HEK293 (cell line): ENCODE measurements around the gene TLE2.

Experiments
- CTCF ChIA-PET: fragments of 350-600 bp; formaldehyde crosslinking; extraction: SDS; loops from one replicate; lab custom pipeline; 2021; ENCODE audit warnings: antibody characterized with exemption; lab: Yijun Ruan, JAX
- POLR2A ChIA-PET: fragments of 300-600 bp; formaldehyde crosslinking; extraction: SDS; loops from one replicate; lab custom pipeline; 2020; ENCODE audit warnings: antibody characterized with exemption, inconsistent platforms; lab: Yijun Ruan, JAX
- H3K27ac ChIP-seq: fragments of 200-500 bp; sonication (Bioruptor generic); 2 replicates; pipeline ENCODE4 v1.5.1; 2014; ENCODE audit warnings: low read depth, low read length, control low read depth, inconsistent platforms; ENCODE audit errors: extremely low read depth
- H3K36me3 ChIP-seq, 2 experiments: fragments of 200-500 bp in 1 of 2; sonication (Bioruptor generic) in 1 of 2; 1 replicate in 1 of 2; 2 replicates in 1 of 2; pipeline ENCODE4 v1.5.1; 2014 to 2017; ENCODE audit warnings: inconsistent platforms in 2 of 2, low read length in 2 of 2; ENCODE audit not compliant: control insufficient read depth in 2 of 2, insufficient read depth in 1 of 2
- H3K4me1 ChIP-seq: fragments of 200-500 bp; sonication (Bioruptor generic); 2 replicates; pipeline ENCODE4 v1.5.1; 2014; ENCODE audit warnings: mild to moderate bottlenecking, low read length, inconsistent platforms; ENCODE audit not compliant: control insufficient read depth, insufficient read depth
- H3K4me3 ChIP-seq: 2 replicates; pipeline ENCODE4 v1.5.1; 2011; ENCODE audit warnings: low read depth, mild to moderate bottlenecking, control low read depth, low read length, moderate library complexity
- H3K9me3 ChIP-seq: fragments of 200-500 bp; sonication (Bioruptor generic); 2 replicates; pipeline ENCODE4 v1.5.1; 2014; ENCODE audit warnings: low read depth, low read length, inconsistent platforms; ENCODE audit not compliant: control insufficient read depth, insufficient read depth
- BCL6B ChIP-seq: fragments of 450-650 bp; formaldehyde crosslinking; IDR thresholded peaks from 2 replicates; pipeline ENCODE4 v1.5.1; 2017; ENCODE audit warnings: missing biosample characterization, missing genetic modification characterization
- EGR2 ChIP-seq: fragments of 450-650 bp; formaldehyde crosslinking; IDR thresholded peaks from 2 replicates; pipeline ENCODE4 v1.5.1; 2016; ENCODE audit warnings: low read depth, missing biosample characterization, missing genetic modification characterization
- GLIS1 ChIP-seq: fragments of 450-650 bp; formaldehyde crosslinking; IDR thresholded peaks from 2 replicates; pipeline ENCODE4 v1.5.1; 2016; ENCODE audit warnings: missing biosample characterization, missing genetic modification characterization
- PATZ1 ChIP-seq: fragments of 450-650 bp; formaldehyde crosslinking; IDR thresholded peaks from 2 replicates; pipeline ENCODE4 v1.5.1; 2016; ENCODE audit warnings: missing biosample characterization, missing genetic modification characterization
- TRIM28 ChIP-seq: IDR thresholded peaks from 2 replicates; pipeline ENCODE4 v1.6.1; 2011; ENCODE audit warnings: low read length, control low read depth, borderline replicate concordance
- YY2 ChIP-seq: fragments of 450-650 bp; formaldehyde crosslinking; IDR thresholded peaks from 2 replicates; pipeline ENCODE4 v1.5.1; 2016; ENCODE audit warnings: missing biosample characterization, missing genetic modification characterization
- ZBTB21 ChIP-seq: fragments of 450-650 bp; formaldehyde crosslinking; IDR thresholded peaks from 2 replicates; pipeline ENCODE4 v1.5.1; 2017; ENCODE audit warnings: missing biosample characterization, missing genetic modification characterization
- ZBTB8A ChIP-seq: fragments of 450-650 bp; formaldehyde crosslinking; IDR thresholded peaks from 2 replicates; pipeline ENCODE4 v1.5.1; 2016; ENCODE audit warnings: missing biosample characterization, missing genetic modification characterization
- ZEB2 ChIP-seq: fragments of 450-650 bp; formaldehyde crosslinking; IDR thresholded peaks from 2 replicates; pipeline ENCODE4 v1.5.1; 2016; ENCODE audit warnings: missing biosample characterization, missing genetic modification characterization
- ZFHX2 ChIP-seq: fragments of 450-650 bp; formaldehyde crosslinking; conservative IDR thresholded peaks from 2 replicates; pipeline ENCODE4 v1.5.1; 2016; ENCODE audit warnings: missing biosample characterization, missing genetic modification characterization
- ZFP37 ChIP-seq: fragments of 450-650 bp; formaldehyde crosslinking; IDR thresholded peaks from 2 replicates; pipeline ENCODE4 v1.5.1; 2016; ENCODE audit warnings: missing biosample characterization, missing genetic modification characterization
- ZIC2 ChIP-seq: fragments of 450-650 bp; formaldehyde crosslinking; IDR thresholded peaks from 2 replicates; pipeline ENCODE4 v1.5.1; 2016; ENCODE audit warnings: missing biosample characterization, missing genetic modification characterization
- ZNF140 ChIP-seq: fragments of 450-650 bp; formaldehyde crosslinking; IDR thresholded peaks from 2 replicates; pipeline ENCODE4 v1.5.1; 2016; ENCODE audit warnings: missing biosample characterization, missing genetic modification characterization
- ZNF214 ChIP-seq: fragments of 450-650 bp; formaldehyde crosslinking; IDR thresholded peaks from 2 replicates; pipeline ENCODE4 v1.5.1; 2017; ENCODE audit warnings: missing biosample characterization, mild to moderate bottlenecking, missing genetic modification characterization, borderline replicate concordance
- ZNF335 ChIP-seq: fragments of 450-650 bp; formaldehyde crosslinking; conservative IDR thresholded peaks from 2 replicates; pipeline ENCODE4 v1.5.1; 2016; ENCODE audit warnings: missing biosample characterization, missing genetic modification characterization
- ZNF37A ChIP-seq: fragments of 450-650 bp; IDR thresholded peaks from 2 replicates; pipeline ENCODE4 v1.5.1; 2018; ENCODE audit warnings: missing biosample characterization, missing genetic modification characterization
- ZNF561 ChIP-seq: fragments of 450-650 bp; IDR thresholded peaks from 2 replicates; pipeline ENCODE4 v1.5.1; 2018; ENCODE audit warnings: missing biosample characterization, missing genetic modification characterization, borderline replicate concordance
- ZNF571 ChIP-seq: fragments of 450-650 bp; formaldehyde crosslinking; IDR thresholded peaks from 2 replicates; pipeline ENCODE4 v1.5.0; 2017; ENCODE audit warnings: missing biosample characterization, missing genetic modification characterization
- ZNF585B ChIP-seq: fragments of 450-650 bp; formaldehyde crosslinking; IDR thresholded peaks from 2 replicates; pipeline ENCODE4 v1.5.1; 2016; ENCODE audit warnings: missing biosample characterization, missing genetic modification characterization
- ZNF626 ChIP-seq: fragments of 450-650 bp; sonication (Bioruptor Pico); formaldehyde crosslinking; IDR thresholded peaks from 2 replicates; pipeline ENCODE4 v1.5.1; 2018; ENCODE audit warnings: missing biosample characterization, missing genetic modification characterization, inconsistent platforms
- ZNF629 ChIP-seq: fragments of 450-650 bp; formaldehyde crosslinking; IDR thresholded peaks from 2 replicates; pipeline ENCODE4 v1.5.1; 2017; ENCODE audit warnings: missing biosample characterization, missing genetic modification characterization
- ZNF654 ChIP-seq: fragments of 450-650 bp; formaldehyde crosslinking; IDR thresholded peaks from 2 replicates; pipeline ENCODE4 v1.5.1; 2016; ENCODE audit warnings: low read depth, missing biosample characterization, missing genetic modification characterization
- ZNF660 ChIP-seq: fragments of 450-650 bp; IDR thresholded peaks from 2 replicates; pipeline ENCODE4 v1.5.1; 2018; ENCODE audit warnings: missing biosample characterization, mild to moderate bottlenecking, missing genetic modification characterization
- ZNF747 ChIP-seq: fragments of 450-650 bp; formaldehyde crosslinking; IDR thresholded peaks from 2 replicates; pipeline ENCODE4 v1.5.1; 2016; ENCODE audit warnings: missing biosample characterization, missing genetic modification characterization
- ZNF776 ChIP-seq: fragments of 450-650 bp; formaldehyde crosslinking; IDR thresholded peaks from 2 replicates; pipeline ENCODE4 v1.5.0; 2017; ENCODE audit warnings: missing biosample characterization, missing genetic modification characterization, borderline replicate concordance
- ZNF777 ChIP-seq: fragments of 450-650 bp; formaldehyde crosslinking; IDR thresholded peaks from 2 replicates; pipeline ENCODE4 v1.5.1; 2017; ENCODE audit warnings: missing biosample characterization, missing genetic modification characterization, borderline replicate concordance
- ZSCAN4 ChIP-seq: fragments of 450-650 bp; formaldehyde crosslinking; IDR thresholded peaks from 2 replicates; pipeline ENCODE4 v1.5.1; 2017; ENCODE audit warnings: missing biosample characterization, missing genetic modification characterization
- TF ChIP-seq, protein P1 (sequence below): fragments of 450-650 bp; formaldehyde crosslinking; IDR thresholded peaks from 2 replicates; pipeline ENCODE4 v1.5.1; 2017; ENCODE audit warnings: missing biosample characterization, missing genetic modification characterization

The TLE2 gene

GRCh38 chr19:3065675-3066357, 36.7 kb upstream of the TLE2 start:
- CTCF ChIA-PET = interaction anchor here (0.6 to 1.8 kb wide), 2 partner anchors 38 kb away, joined by 3 to 4 read pairs; no protein-coding TSS in a partner anchor

GRCh38 chr19:3064011-3064330, 34.9 kb upstream of the TLE2 start:
- TF ChIP-seq ZSCAN4 (tag by site-specific recombination) = no peak
- no peak for TF ChIP-seq BCL6B (tag by site-specific recombination)
- no peak for TF ChIP-seq ZNF561
- no peak for TF ChIP-seq ZFP37 (tag by site-specific recombination)
- TF ChIP-seq ZNF571 (tag by site-specific recombination) = no peak
- TF ChIP-seq ZEB2 (tag by site-specific recombination) = no peak
- no peak for TF ChIP-seq ZNF747 (tag by site-specific recombination)
- no peak for TF ChIP-seq ZNF654 (tag by site-specific recombination)
- no peak for TF ChIP-seq ZNF626 (tag by site-specific recombination)
- TF ChIP-seq, protein P1, sequence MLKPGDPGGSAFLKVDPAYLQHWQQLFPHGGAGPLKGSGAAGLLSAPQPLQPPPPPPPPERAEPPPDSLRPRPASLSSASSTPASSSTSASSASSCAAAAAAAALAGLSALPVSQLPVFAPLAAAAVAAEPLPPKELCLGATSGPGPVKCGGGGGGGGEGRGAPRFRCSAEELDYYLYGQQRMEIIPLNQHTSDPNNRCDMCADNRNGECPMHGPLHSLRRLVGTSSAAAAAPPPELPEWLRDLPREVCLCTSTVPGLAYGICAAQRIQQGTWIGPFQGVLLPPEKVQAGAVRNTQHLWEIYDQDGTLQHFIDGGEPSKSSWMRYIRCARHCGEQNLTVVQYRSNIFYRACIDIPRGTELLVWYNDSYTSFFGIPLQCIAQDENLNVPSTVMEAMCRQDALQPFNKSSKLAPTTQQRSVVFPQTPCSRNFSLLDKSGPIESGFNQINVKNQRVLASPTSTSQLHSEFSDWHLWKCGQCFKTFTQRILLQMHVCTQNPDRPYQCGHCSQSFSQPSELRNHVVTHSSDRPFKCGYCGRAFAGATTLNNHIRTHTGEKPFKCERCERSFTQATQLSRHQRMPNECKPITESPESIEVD (tag by site-specific recombination) = no peak
- TF ChIP-seq ZNF214 (tag by site-specific recombination) = no peak
- TF ChIP-seq ZNF777 (tag by site-specific recombination) = no peak
- TF ChIP-seq ZNF776 (tag by site-specific recombination) = no peak
- TF ChIP-seq TRIM28 = no peak
- TF ChIP-seq ZNF140 (tag by site-specific recombination) = no peak
- no peak for TF ChIP-seq ZNF629 (tag by site-specific recombination)
- TF ChIP-seq ZNF37A (tag by site-specific recombination) = no peak
- CTCF ChIA-PET = interaction anchor here (2.4 kb wide), 1 partner anchor 11 kb away, joined by 12 read pairs; no protein-coding TSS in a partner anchor
- H3K27ac ChIP-seq = no peak overlapping the region
- H3K4me1 ChIP-seq = peaks cover 3% of the 10 kb centered on the region
- no peaks in the 10 kb centered on the region for H3K9me3 ChIP-seq
- peaks cover 7 to 16% of the 10 kb centered on the region in 2 experiments for H3K36me3 ChIP-seq
- POLR2A ChIA-PET = no interaction called here
- H3K4me3 ChIP-seq = no peak overlapping the region

More at GRCh38 chr19:3065675-3066357, 36.7 kb upstream of the TLE2 start:
- H3K4me3 ChIP-seq = no peak overlapping the region
- no peaks in the 10 kb centered on the region for H3K9me3 ChIP-seq
- POLR2A ChIA-PET = no interaction called here
- no peaks in the 10 kb centered on the region for H3K36me3 ChIP-seq
- peaks cover 3% of the 10 kb centered on the region for H3K4me1 ChIP-seq
- H3K27ac ChIP-seq = no peak overlapping the region
- no peak for TF ChIP-seq ZNF629 (tag by site-specific recombination)
- TF ChIP-seq YY2 = no peak
- no peak for TF ChIP-seq ZNF585B (tag by site-specific recombination)
- peak; percentile 37 for TF ChIP-seq PATZ1 (tag by site-specific recombination)
- 0 out of 2 replicates have a peak, but pooled peaks have one; percentile 8 for TF ChIP-seq ZIC2 (tag by site-specific recombination)
- TF ChIP-seq ZNF660 (tag by site-specific recombination) = peak; percentile 94; the same call in 1 of the 2 replicates
- TF ChIP-seq ZBTB21 (tag by site-specific recombination) = no peak
- TF ChIP-seq ZFHX2 (tag by site-specific recombination) = peak; percentile 31; the same call in 1 of the 2 replicates
- 0 out of 2 replicates have a peak, but pooled peaks have one; percentile 30 for TF ChIP-seq GLIS1 (tag by site-specific recombination)
- TF ChIP-seq ZBTB8A (tag by site-specific recombination) = peak; percentile 49; the same call in 1 of the 2 replicates
- TF ChIP-seq EGR2 (tag by site-specific recombination) = peak; percentile 45; the same call in 1 of the 2 replicates
- TF ChIP-seq ZNF335 (tag by site-specific recombination) = 0 out of 2 replicates have a peak, but pooled peaks have one; percentile 11
